H1 (cell line): Measurements from ENCODE around the gene SSB. TPM values are rescaled to one million over a fixed set of nuclear protein-coding genes. Genes with fewer than 3 reads are reported as not detected.
A peak's percentile ranks its signal among the peaks of the same experiment; 100 is the strongest.

ENCODE experiments used
- BACH1 ChIP-seq: IDR thresholded peaks from 2 replicates; pipeline ENCODE4 v1.6.1; 2012; ENCODE audit warnings: low read length, improper control_type of control experiment
- BRCA1 ChIP-seq: IDR thresholded peaks from 2 replicates; pipeline ENCODE4 v1.6.1; 2012; ENCODE audit warnings: low read depth, low read length, improper control_type of control experiment
- CEBPB ChIP-seq: IDR thresholded peaks from 2 replicates; pipeline ENCODE4 v1.6.1; 2012; ENCODE audit warnings: low read depth, low read length
- CHD2 ChIP-seq: IDR thresholded peaks from 2 replicates; pipeline ENCODE4 v1.6.1; 2012; ENCODE audit warnings: low read length, improper control_type of control experiment
- EGR1 ChIP-seq: IDR thresholded peaks from 2 replicates; pipeline ENCODE4 v1.6.1; 2011; ENCODE audit warnings: low read depth, low read length, borderline replicate concordance
- RAD21 ChIP-seq, 2 experiments: IDR thresholded peaks in 1 of 2; conservative IDR thresholded peaks in 1 of 2; 2 replicates each; pipeline ENCODE4 v1.6.1; 2011; ENCODE audit warnings: low read depth in 2 of 2, low read length in 2 of 2, improper control_type of control experiment in 1 of 2, inconsistent platforms in 1 of 2, mild to moderate bottlenecking in 1 of 2, moderate library complexity in 1 of 2
- SP1 ChIP-seq: IDR thresholded peaks from 2 replicates; pipeline ENCODE4 v1.6.1; 2011; ENCODE audit warnings: low read depth, low read length
- TAF1 ChIP-seq: IDR thresholded peaks from 2 replicates; pipeline ENCODE4 v1.6.1; 2011; ENCODE audit warnings: mild to moderate bottlenecking, low read depth, low read length
- polyA plus RNA-seq, 7 experiments: library from polyadenylated mRNA; depleted of rRNA in 3 of 7; stranded (reverse) in 5 of 7; unstranded in 2 of 7; fragments of >200 nt in 5 of 7; fragments of 200-250 nt in 2 of 7; gene quantifications; 1 replicate in 5 of 7; 2 replicates in 1 of 7; 4 replicates in 1 of 7; pipeline versions ENCODE4 v1.2.1 to v1.2.3, GENCODE V29; 2011 to 2013; ENCODE audit warnings: missing spikeins in 2 of 7, mixed read lengths in 2 of 7
- total RNA-seq: library from RNA; stranded (reverse); fragmentation: NEBNext Ultra II Directional; extraction: Animal tissue kit (Norgen Biotek cat#: 25700); gene quantifications from 2 replicates; pipeline ENCODE4 v1.2.1, GENCODE V29; 2021
- TF ChIP-seq, protein P1 (sequence below): IDR thresholded peaks from 2 replicates; pipeline ENCODE4 v1.6.1; 2012; ENCODE audit warnings: inconsistent platforms

The SSB gene
- total and polyA plus RNA-seq, 2 of the 8 experiments (the other 6 are each of a cell fraction or from before 2014, with no cell fraction given): 60.8 to 270 TPM

GRCh38 chr2:169827272-169828140, 28.8 kb downstream of the SSB start, which contains the start of gene UBR3 (continued):
- TF ChIP-seq, protein P1, sequence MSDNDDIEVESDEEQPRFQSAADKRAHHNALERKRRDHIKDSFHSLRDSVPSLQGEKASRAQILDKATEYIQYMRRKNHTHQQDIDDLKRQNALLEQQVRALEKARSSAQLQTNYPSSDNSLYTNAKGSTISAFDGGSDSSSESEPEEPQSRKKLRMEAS: 0 out of 2 replicates have a peak, but pooled peaks have one; percentile 17
- TF ChIP-seq BRCA1 (peak; percentile 92), SP1 (no peak), CEBPB (no peak), BACH1 (no peak), CHD2 (peak; percentile 98), TAF1 (peak; percentile 96), RAD21 (IDR thresholded peaks at IDR 0.05 in 1 of 2, conservative IDR thresholded peaks at IDR 0.05 in 1 of 2; ENCODE audit: low read depth in 2 of 2, low read length in 2 of 2) (peak in 1 of 2 experiments; percentile 1; a peak in 1 of 4 replicates), EGR1 (peak; percentile 53; the same call in 1 of the 2 replicates)
